ENCODE results near the gene FBXO31.

GRCh38 chr16:87340198-87340597 is 43.4 kb downstream of the FBXO31 start:
- TF ChIP-seq CTCF (IDR thresholded peaks at IDR 0.05; ENCODE audit: poor library complexity, severe bottlenecking) (no peak), EZH2 (IDR thresholded peaks at IDR 0.05; ENCODE audit: borderline replicate concordance, insufficient read depth, low read length, poor library complexity, severe bottlenecking) (no peak), POLR2AphosphoS5 (IDR thresholded peaks at IDR 0.05) (no peak), TAF1 (IDR thresholded peaks at IDR 0.05; ENCODE audit: low read depth) (no peak), SMC3 (conservative IDR thresholded peaks at IDR 0.05; ENCODE audit: poor library complexity) (no peak), REST (IDR thresholded peaks at IDR 0.05; ENCODE audit: borderline replicate concordance) (no peak), EP300 (conservative IDR thresholded peaks at IDR 0.05; ENCODE audit: poor library complexity, severe bottlenecking) (no peak), RAD21 (conservative IDR thresholded peaks at IDR 0.05) (no peak)
